Measurements from ENCODE around the gene RPS6KA5. TPM values are rescaled to one million over a fixed set of nuclear protein-coding genes. Genes with fewer than 3 reads are reported as not detected.
A peak's percentile ranks its signal among the peaks of the same experiment; 100 is the strongest.

The RPS6KA5 gene
- total RNA-seq, 1 donor from 2014 or later, result 3.1 TPM

DNA sequence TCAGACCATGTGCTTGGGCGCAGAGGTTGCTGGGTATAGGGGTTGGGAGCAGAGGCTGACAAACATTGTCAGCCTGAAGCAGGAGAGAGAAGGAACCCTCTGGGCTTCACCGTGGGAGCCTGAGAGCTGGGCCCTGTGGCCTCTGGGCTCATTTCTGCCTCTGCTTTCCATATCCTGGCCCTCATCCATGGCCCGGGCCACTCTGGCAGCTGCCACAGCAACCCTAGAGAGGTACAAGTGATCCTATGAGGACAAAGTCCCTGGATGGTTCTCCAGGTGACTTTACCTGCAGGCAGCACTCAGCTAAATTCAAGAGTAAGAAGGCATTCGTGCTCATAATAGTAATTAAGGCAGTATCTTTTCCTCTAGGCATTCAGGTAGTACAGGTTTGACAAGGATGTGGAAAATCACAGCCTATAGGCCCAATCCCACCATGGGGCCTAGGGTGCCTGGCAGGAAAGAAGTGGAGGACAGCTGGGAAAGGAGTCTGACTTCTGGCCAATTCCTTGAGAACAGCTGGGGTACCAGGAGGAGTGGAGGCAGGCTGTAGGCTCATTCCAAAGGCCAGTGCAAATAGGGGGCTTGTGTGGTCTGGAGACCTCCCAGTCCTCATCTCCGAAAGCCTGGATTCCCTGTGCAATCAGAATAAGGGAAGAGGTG is 240.6 kb downstream of the RPS6KA5 start:
- peaks cover 7 to 11% (median 10%) of the 10 kb centered on the region in 3 donors for H3K4me1 ChIP-seq (ENCODE audit: control insufficient read depth in 3 of 3, insufficient read depth in 3 of 3, low read length in 3 of 3)
- no peaks in the 10 kb centered on the region for H3K27me3 ChIP-seq (ENCODE audit: control insufficient read depth in 3 of 3, insufficient read depth in 3 of 3, low read length in 3 of 3)
- H3K36me3 ChIP-seq (ENCODE audit: control insufficient read depth in 3 of 3, insufficient read depth in 3 of 3, low read length in 3 of 3), result no peaks in the 10 kb centered on the region
- H3K9ac ChIP-seq (ENCODE audit: low read depth in 1 of 3, low read length in 3 of 3), result no peak overlapping the region
- H3K4me3 ChIP-seq (ENCODE audit: low read length in 3 of 3), result no peak overlapping the region
- H3K27ac ChIP-seq (ENCODE audit: low read depth, low read length), result no peak overlapping the region
- no peaks in the 10 kb centered on the region for H3K9me3 ChIP-seq (ENCODE audit: control insufficient read depth in 3 of 3, low read length in 3 of 3)

DNA sequence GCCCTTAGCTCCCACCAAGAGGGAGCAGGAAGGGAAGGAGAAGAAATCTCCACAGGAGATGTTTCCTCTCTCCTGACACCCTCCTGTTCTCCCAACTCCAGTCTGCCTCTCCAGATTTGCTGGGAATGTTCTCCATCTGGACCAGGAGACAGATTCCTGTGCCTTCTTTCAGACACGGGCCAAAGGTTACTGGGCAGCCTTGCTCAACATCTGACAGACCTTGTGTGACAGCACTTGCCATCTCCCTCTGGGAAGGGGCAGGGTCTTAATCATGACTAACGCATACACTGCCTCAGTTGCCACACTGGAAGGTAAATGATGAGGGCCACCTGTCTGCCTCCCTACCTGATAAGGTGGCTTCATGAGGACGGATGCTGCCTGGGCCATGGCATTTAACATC is 241.7 kb downstream of the RPS6KA5 start:
- Histone ChIP-seq H3K4me3 (ENCODE audit: low read length in 3 of 3) (no peak overlapping the region), H3K27me3 (ENCODE audit: control insufficient read depth in 3 of 3, insufficient read depth in 3 of 3, low read length in 3 of 3) (no peaks in the 10 kb centered on the region), H3K9ac (ENCODE audit: low read depth in 1 of 3, low read length in 3 of 3) (no peak overlapping the region), H3K27ac (ENCODE audit: low read depth, low read length) (no peak overlapping the region), H3K4me1 (ENCODE audit: control insufficient read depth in 3 of 3, insufficient read depth in 3 of 3, low read length in 3 of 3) (peaks cover 12 to 20% (median 16%) of the 10 kb centered on the region in 3 donors), H3K36me3 (ENCODE audit: control insufficient read depth in 3 of 3, insufficient read depth in 3 of 3, low read length in 3 of 3) (no peaks in the 10 kb centered on the region), H3K9me3 (ENCODE audit: control insufficient read depth in 3 of 3, low read length in 3 of 3) (no peaks in the 10 kb centered on the region)

DNA sequence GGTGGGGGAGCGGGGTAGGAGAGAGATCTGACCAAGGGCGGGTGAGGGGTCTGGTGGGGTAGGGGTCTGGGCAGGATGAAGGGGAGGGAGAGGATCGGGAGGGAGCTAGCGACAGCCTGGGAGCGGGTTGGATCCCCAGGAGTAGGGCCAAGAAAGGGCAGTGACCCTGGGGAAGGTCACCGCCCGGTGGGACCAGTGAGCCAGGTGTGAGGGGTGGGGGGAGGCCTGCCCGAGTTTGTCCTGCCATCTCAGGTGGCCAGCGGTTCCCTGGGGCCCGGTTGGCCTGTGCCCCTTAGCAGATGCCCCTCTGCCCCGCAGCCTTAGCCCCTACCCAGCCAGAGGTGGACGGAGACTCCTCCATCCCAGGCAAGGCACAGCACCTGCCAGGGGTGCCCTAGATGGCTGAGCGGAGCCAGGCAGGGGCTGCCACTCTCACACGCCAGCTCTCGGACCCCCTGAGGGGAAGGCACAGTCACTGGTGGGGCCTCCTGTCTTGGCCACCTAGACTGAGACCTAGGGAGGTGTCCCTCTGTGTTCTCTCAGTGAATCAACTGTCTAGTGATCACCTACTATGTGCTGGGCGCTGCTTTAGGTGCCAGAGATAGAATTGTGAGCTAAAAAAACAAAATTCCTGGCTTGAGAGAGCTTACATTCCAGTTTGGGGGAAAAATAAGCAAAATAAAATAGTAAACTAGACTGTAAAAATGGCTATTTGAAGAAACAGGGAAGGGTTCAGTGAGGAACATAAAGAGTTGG is 243.6 kb downstream of the RPS6KA5 start:
- H3K36me3 ChIP-seq (ENCODE audit: control insufficient read depth in 3 of 3, insufficient read depth in 3 of 3, low read length in 3 of 3), result no peaks in the 10 kb centered on the region
- peak overlapping the region in 2 of 3 donors; percentile 41 to 51 for H3K9ac ChIP-seq (ENCODE audit: low read depth in 1 of 3, low read length in 3 of 3)
- no peaks in the 10 kb centered on the region for H3K27me3 ChIP-seq (ENCODE audit: control insufficient read depth in 3 of 3, insufficient read depth in 3 of 3, low read length in 3 of 3)
- no peaks in the 10 kb centered on the region for H3K9me3 ChIP-seq (ENCODE audit: control insufficient read depth in 3 of 3, low read length in 3 of 3)
- no peak overlapping the region for H3K27ac ChIP-seq (ENCODE audit: low read depth, low read length)
- no peak overlapping the region for H3K4me3 ChIP-seq (ENCODE audit: low read length in 3 of 3)
- H3K4me1 ChIP-seq (ENCODE audit: control insufficient read depth in 3 of 3, insufficient read depth in 3 of 3, low read length in 3 of 3), result peaks cover 17 to 27% (median 25%) of the 10 kb centered on the region in 3 donors

DNA sequence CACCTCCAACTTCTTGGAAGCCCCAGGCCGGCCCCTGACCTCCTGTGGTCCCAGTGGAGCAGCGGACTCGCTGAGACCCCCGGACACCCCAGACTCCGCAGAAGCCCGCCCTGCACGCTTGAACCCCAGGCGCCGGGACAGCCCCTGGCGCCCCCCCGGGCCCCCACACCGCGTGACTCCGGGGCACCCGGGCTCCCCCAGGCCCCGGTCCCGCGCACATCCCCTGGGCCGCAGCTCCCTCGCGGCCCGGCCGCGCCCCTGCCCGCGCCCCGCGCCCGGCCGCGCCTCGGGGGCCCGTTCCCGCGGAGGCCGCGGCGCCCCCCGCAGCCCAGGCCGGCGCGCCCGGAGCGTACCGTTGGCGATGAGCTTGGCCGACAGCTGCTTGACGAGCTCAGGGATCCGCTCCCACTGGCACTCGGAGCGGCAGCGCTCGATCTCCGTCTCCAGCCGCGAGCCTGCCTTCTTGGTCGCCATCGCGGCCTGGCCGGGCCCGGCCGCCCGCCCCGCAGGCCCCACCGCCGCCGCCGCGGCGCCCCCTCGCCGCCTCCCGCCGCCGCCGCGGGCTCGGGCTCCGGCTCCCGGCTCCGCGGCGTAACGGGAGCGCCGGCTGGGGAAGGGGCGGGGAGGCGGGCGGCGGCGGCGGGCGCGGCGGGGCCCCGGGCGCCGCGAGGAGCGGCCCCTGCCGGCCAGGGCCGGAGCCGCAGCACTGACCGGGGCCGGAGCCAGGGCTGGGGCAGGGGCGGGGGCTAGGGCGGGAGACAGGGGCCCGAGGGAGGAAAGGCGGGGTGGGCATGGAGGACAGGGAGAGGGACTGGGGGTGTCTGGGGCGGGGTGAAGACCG is 244.4 kb downstream of the RPS6KA5 start, which contains the start of gene TTC7B:
TSS of gene TTC7B (minus strand) at position 609 of the 841 bp plus-strand sequence. CDS start at position 474, 135 bp downstream.
- Histone ChIP-seq H3K27me3 (ENCODE audit: control insufficient read depth in 3 of 3, insufficient read depth in 3 of 3, low read length in 3 of 3) (no peaks in the 10 kb centered on the region), H3K4me1 (ENCODE audit: control insufficient read depth in 3 of 3, insufficient read depth in 3 of 3, low read length in 3 of 3) (peaks cover 21 to 35% (median 32%) of the 10 kb centered on the region in 3 donors), H3K36me3 (ENCODE audit: control insufficient read depth in 3 of 3, insufficient read depth in 3 of 3, low read length in 3 of 3) (no peaks in the 10 kb centered on the region), H3K9ac (ENCODE audit: low read depth in 1 of 3, low read length in 3 of 3) (peak within 1 kb of the TSS; percentile 68 to 83 (median 82)), H3K9me3 (ENCODE audit: control insufficient read depth in 3 of 3, low read length in 3 of 3) (no peaks in the 10 kb centered on the region), H3K4me3 (ENCODE audit: low read length in 3 of 3) (peak within 1 kb of the TSS; percentile 68 to 81 (median 79)), H3K27ac (ENCODE audit: low read depth, low read length) (peak within 1 kb of the TSS; percentile 56)

DNA sequence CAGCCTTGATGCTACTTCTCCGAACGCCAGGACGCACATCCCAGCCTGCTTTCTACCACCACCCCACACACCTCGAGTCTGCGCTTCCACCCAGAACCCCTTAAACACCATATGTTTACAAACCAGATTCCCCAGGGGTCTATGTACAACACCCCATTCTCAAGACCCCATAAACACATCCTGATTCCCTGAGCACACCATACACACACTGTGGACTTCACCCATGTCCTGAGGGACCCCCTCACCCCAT is 244.9 kb downstream of the RPS6KA5 start:
- H3K4me1 ChIP-seq (ENCODE audit: control insufficient read depth in 3 of 3, insufficient read depth in 3 of 3, low read length in 3 of 3), result peaks cover 26 to 40% (median 37%) of the 10 kb centered on the region in 3 donors
- H3K27me3 ChIP-seq (ENCODE audit: control insufficient read depth in 3 of 3, insufficient read depth in 3 of 3, low read length in 3 of 3), result no peaks in the 10 kb centered on the region
- H3K36me3 ChIP-seq (ENCODE audit: control insufficient read depth in 3 of 3, insufficient read depth in 3 of 3, low read length in 3 of 3), result no peaks in the 10 kb centered on the region
- H3K4me3 ChIP-seq (ENCODE audit: low read length in 3 of 3), result peak overlapping the region; percentile 68 to 81 (median 79)
- peak overlapping the region; percentile 56 for H3K27ac ChIP-seq (ENCODE audit: low read depth, low read length)
- no peaks in the 10 kb centered on the region for H3K9me3 ChIP-seq (ENCODE audit: control insufficient read depth in 3 of 3, low read length in 3 of 3)
- H3K9ac ChIP-seq (ENCODE audit: low read depth in 1 of 3, low read length in 3 of 3), result peak overlapping the region; percentile 68 to 83 (median 82)

DNA sequence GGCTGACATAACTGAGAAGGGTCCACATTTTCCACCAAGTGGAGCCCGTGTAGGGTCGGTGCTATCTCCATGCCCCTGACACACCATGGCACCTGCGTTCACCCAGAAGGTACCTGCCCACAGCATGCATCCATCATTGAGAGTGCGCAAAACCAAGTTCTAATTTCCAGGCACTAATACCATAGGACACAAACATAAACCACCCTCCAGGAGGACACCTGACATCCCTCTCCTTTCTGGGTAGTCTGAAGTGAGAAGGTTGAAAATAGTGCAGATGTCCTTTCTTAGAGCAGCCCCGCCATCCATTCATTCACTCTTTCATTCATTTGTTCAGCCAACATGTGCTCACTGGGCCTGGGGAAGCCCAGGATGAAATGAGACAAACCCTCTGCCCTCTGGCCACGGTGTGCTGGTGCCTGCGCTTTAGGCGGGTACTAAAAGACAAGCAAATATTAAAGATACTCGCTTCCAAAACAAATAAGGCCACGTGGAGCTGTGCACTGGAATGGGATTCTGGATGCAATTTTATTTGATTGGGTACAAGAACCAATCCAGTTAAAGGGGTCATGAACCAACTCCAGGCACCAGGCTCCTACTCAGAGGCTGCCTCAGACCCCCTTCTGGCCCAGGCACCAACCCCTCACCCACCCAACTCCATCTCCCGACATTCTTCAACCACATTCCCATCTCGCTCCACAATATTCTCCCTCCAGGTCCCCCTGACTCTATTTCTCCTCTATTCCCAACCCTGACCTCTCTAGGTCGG is 245.5 kb downstream of the RPS6KA5 start:
- H3K4me3 ChIP-seq (ENCODE audit: low read length in 3 of 3), result peak overlapping the region; percentile 68 to 81 (median 79)
- H3K27ac ChIP-seq (ENCODE audit: low read depth, low read length), result peak overlapping the region; percentile 56
- H3K4me1 ChIP-seq (ENCODE audit: control insufficient read depth in 3 of 3, insufficient read depth in 3 of 3, low read length in 3 of 3), result peaks cover 31 to 45% (median 42%) of the 10 kb centered on the region in 3 donors
- H3K9ac ChIP-seq (ENCODE audit: low read depth in 1 of 3, low read length in 3 of 3), result peak overlapping the region; percentile 68 to 83 (median 82)
- H3K27me3 ChIP-seq (ENCODE audit: control insufficient read depth in 3 of 3, insufficient read depth in 3 of 3, low read length in 3 of 3), result no peaks in the 10 kb centered on the region
- H3K9me3 ChIP-seq (ENCODE audit: control insufficient read depth in 3 of 3, low read length in 3 of 3), result no peaks in the 10 kb centered on the region
- no peaks in the 10 kb centered on the region for H3K36me3 ChIP-seq (ENCODE audit: control insufficient read depth in 3 of 3, insufficient read depth in 3 of 3, low read length in 3 of 3)

DNA sequence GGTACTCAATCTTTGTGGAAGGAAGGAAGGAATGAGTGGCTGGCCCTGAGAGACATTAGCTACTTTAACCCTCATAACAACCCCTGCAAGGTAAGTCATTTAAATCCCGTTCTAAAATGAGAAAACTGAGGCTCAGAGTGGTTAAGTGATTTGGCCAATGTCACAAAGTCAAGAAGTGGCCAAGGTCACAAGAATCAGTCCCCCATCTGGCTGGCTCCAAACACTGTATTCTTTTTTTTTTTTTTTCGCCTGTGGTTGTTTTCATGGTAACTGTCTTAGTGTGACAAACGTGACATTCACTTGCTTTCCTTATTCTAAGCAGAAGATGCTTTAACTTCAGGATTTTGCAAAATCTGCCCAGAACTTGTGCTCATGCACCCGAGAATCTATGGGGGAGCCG is 247.0 kb downstream of the RPS6KA5 start:
- no peak overlapping the region for H3K27ac ChIP-seq (ENCODE audit: low read depth, low read length)
- H3K9ac ChIP-seq (ENCODE audit: low read depth in 1 of 3, low read length in 3 of 3), result no peak overlapping the region
- H3K27me3 ChIP-seq (ENCODE audit: control insufficient read depth in 3 of 3, insufficient read depth in 3 of 3, low read length in 3 of 3), result no peaks in the 10 kb centered on the region
- no peak overlapping the region for H3K4me3 ChIP-seq (ENCODE audit: low read length in 3 of 3)
- H3K4me1 ChIP-seq (ENCODE audit: control insufficient read depth in 3 of 3, insufficient read depth in 3 of 3, low read length in 3 of 3), result peaks cover 42 to 61% (median 58%) of the 10 kb centered on the region in 3 donors
- H3K36me3 ChIP-seq (ENCODE audit: control insufficient read depth in 3 of 3, insufficient read depth in 3 of 3, low read length in 3 of 3), result no peaks in the 10 kb centered on the region
- H3K9me3 ChIP-seq (ENCODE audit: control insufficient read depth in 3 of 3, low read length in 3 of 3), result no peaks in the 10 kb centered on the region

DNA sequence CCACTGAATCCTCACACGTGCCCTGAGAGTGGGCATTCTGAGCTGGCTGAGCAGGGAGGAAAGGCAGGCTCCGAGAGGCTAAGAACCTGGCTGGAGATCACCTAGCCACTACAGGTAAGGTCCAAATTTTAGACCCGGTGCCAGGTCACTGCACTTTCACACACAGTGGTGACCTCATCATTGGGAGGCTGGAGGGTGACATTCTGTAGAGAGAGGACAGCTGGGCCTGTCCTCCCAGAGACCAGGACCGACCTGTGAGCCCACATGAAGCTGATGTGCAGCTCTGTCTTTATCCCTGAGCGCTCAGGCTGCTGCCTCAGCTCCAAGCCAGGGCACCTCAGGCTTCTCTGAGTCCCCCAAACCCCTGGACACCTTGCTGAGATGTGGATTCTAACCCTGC is 248.3 kb downstream of the RPS6KA5 start:
- Histone ChIP-seq H3K27me3 (ENCODE audit: control insufficient read depth in 3 of 3, insufficient read depth in 3 of 3, low read length in 3 of 3) (no peaks in the 10 kb centered on the region), H3K4me1 (ENCODE audit: control insufficient read depth in 3 of 3, insufficient read depth in 3 of 3, low read length in 3 of 3) (peaks cover 55 to 74% (median 70%) of the 10 kb centered on the region in 3 donors)

DNA sequence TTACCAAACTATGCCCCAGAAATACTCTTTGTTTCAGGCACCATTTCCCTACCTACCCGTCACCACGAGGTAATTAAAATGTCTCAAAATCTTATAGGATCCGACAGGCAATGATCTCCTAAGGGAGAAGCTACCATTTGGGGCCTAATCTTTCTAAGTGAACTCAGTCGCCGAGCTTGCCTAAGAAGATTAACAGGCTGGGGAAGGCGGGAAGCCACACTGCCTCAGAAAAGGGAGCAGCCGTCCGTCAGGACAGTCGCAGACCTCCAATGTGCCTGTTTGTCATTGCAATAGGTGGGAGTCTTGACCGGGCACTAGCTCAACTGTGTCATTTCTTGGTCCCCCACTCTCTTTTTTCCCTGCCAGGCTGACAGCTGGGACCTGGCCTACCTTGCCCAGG is 248.8 kb downstream of the RPS6KA5 start:
- Histone ChIP-seq H3K4me1 (ENCODE audit: control insufficient read depth in 3 of 3, insufficient read depth in 3 of 3, low read length in 3 of 3) (peaks cover 57 to 77% (median 68%) of the 10 kb centered on the region in 3 donors), H3K27me3 (ENCODE audit: control insufficient read depth in 3 of 3, insufficient read depth in 3 of 3, low read length in 3 of 3) (no peaks in the 10 kb centered on the region), H3K9me3 (ENCODE audit: control insufficient read depth in 3 of 3, low read length in 3 of 3) (no peaks in the 10 kb centered on the region), H3K36me3 (ENCODE audit: control insufficient read depth in 3 of 3, insufficient read depth in 3 of 3, low read length in 3 of 3) (no peaks in the 10 kb centered on the region), H3K9ac (ENCODE audit: low read depth in 1 of 3, low read length in 3 of 3) (no peak overlapping the region), H3K4me3 (ENCODE audit: low read length in 3 of 3) (no peak overlapping the region), H3K27ac (ENCODE audit: low read depth, low read length) (no peak overlapping the region)

More for the DNA sequence above, 248.3 kb downstream of the RPS6KA5 start:
- H3K9ac ChIP-seq (ENCODE audit: low read depth in 1 of 3, low read length in 3 of 3), result no peak overlapping the region
- no peak overlapping the region for H3K4me3 ChIP-seq (ENCODE audit: low read length in 3 of 3)
- no peak overlapping the region for H3K27ac ChIP-seq (ENCODE audit: low read depth, low read length)
- no peaks in the 10 kb centered on the region for H3K36me3 ChIP-seq (ENCODE audit: control insufficient read depth in 3 of 3, insufficient read depth in 3 of 3, low read length in 3 of 3)
- no peaks in the 10 kb centered on the region for H3K9me3 ChIP-seq (ENCODE audit: control insufficient read depth in 3 of 3, low read length in 3 of 3)
